ENCODE data around the gene PKIB.

Gene PKIB

GRCh38 chr6:122666418-122666817, 56.2 kb downstream of the PKIB start:
- no peak for DNase-seq (ENCODE audit: low read depth, low spot score)

- DNase-seq (ENCODE audit: low read depth, low spot score): no peak
These were observed 59.2 kb downstream of the PKIB start for GRCh38 chr6:122669418-122669817.

GRCh38 chr6:122669868-122670267, 59.7 kb downstream of the PKIB start:
- DNase-seq (ENCODE audit: low read depth, low spot score): no peak

- DNase-seq (ENCODE audit: low read depth, low spot score): no peak
These were observed 61.0 kb downstream of the PKIB start for GRCh38 chr6:122671251-122671650.

GRCh38 chr6:122673343-122673961, 63.2 kb downstream of the PKIB start:
- DNase-seq (ENCODE audit: low read depth, low spot score): no peak

GRCh38 chr6:122676146-122676545, 65.9 kb downstream of the PKIB start:
- no peak for DNase-seq (ENCODE audit: low read depth, low spot score)

GRCh38 chr6:122676688-122677087, 66.5 kb downstream of the PKIB start:
- DNase-seq (ENCODE audit: low read depth, low spot score): no peak

GRCh38 chr6:122677406-122677805, 67.2 kb downstream of the PKIB start:
- no peak for DNase-seq (ENCODE audit: low read depth, low spot score)

- no peak for DNase-seq (ENCODE audit: low read depth, low spot score)
These were observed 68.6 kb downstream of the PKIB start for GRCh38 chr6:122678841-122679240.

GRCh38 chr6:122681705-122682104, 71.5 kb downstream of the PKIB start:
- DNase-seq (ENCODE audit: low read depth, low spot score): no peak

- no peak for DNase-seq (ENCODE audit: low read depth, low spot score)
These were observed 73.9 kb downstream of the PKIB start for GRCh38 chr6:122683989-122684651.

GRCh38 chr6:122692175-122692598, 82.0 kb downstream of the PKIB start:
- DNase-seq (ENCODE audit: low read depth, low spot score): no peak

- DNase-seq (ENCODE audit: low read depth, low spot score): no peak
These were observed 82.8 kb downstream of the PKIB start for GRCh38 chr6:122692807-122693580.

- no peak for DNase-seq (ENCODE audit: low read depth, low spot score)
These were observed 83.9 kb downstream of the PKIB start for GRCh38 chr6:122694075-122694474.

- DNase-seq (ENCODE audit: low read depth, low spot score): no peak
These were observed 84.4 kb downstream of the PKIB start for GRCh38 chr6:122694602-122695001.

GRCh38 chr6:122695188-122695587, 85.0 kb downstream of the PKIB start:
- DNase-seq (ENCODE audit: low read depth, low spot score): no peak

GRCh38 chr6:122696079-122696478, 85.9 kb downstream of the PKIB start:
- no peak for DNase-seq (ENCODE audit: low read depth, low spot score)

- no peak for DNase-seq (ENCODE audit: low read depth, low spot score)
These were observed 86.6 kb downstream of the PKIB start for GRCh38 chr6:122696853-122697252.

- DNase-seq (ENCODE audit: low read depth, low spot score): no peak
These were observed 87.3 kb downstream of the PKIB start for GRCh38 chr6:122697458-122697857.

GRCh38 chr6:122701666-122702065, 91.5 kb downstream of the PKIB start:
- DNase-seq (ENCODE audit: low read depth, low spot score): no peak

- no peak for DNase-seq (ENCODE audit: low read depth, low spot score)
These were observed 92.6 kb downstream of the PKIB start for GRCh38 chr6:122702841-122703240.

GRCh38 chr6:122704066-122704465, 93.9 kb downstream of the PKIB start:
- DNase-seq (ENCODE audit: low read depth, low spot score): no peak

All from activated naive CD8-positive, alpha-beta T cell treated with anti-CD3 and anti-CD28 coated beads, Interleukin-2, amount 50 U/mL, for 16 hours (primary cell).